Adrenal gland (tissue), 5 donors: ENCODE measurements around the gene TTLL11.

Experiments used
- CTCF ChIP-seq, 6 experiments: fragments of 450-650 bp in 4 of 6; fragments of 200-600 bp in 2 of 6; sonication (generic) in 1 of 6; IDR thresholded peaks; 1 replicate in 5 of 6; 2 replicates in 1 of 6; pipeline versions ENCODE4 v1.5.1 to v1.8.0; 2016 to 2021; ENCODE audit warnings: antibody characterized with exemption in 6 of 6, mild to moderate bottlenecking in 2 of 6, moderate library complexity in 1 of 6
- POLR2A ChIP-seq, 2 donors: fragments of 450-650 bp; IDR thresholded peaks; one replicate each; pipeline ENCODE4 v1.6.1; 2017; ENCODE audit warnings: antibody characterized with exemption in 2 of 2, mild to moderate bottlenecking in 2 of 2, moderate library complexity in 1 of 2
- donor health status: DM: no; HTN: no; CAD: no.

DNA sequence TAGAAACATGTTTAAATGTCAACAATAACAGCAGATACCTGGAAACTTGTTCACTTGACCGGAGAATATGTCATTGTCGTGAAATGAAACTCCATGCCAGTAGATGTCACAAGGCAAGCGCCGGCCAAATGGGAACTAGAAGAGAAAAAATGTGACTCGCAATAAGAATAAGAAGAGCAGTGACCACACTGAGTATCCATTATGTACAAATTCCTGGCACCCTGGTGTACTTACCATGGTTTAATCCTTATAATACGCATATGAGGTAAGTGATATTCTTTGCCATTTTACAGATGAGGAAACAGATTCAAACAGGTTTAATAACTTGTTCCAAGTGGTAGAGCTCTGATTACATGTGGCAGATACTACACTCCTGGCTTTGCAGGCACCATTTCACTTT lies 53.9 kb downstream of the TTLL11 start:
- TF ChIP-seq POLR2A (IDR thresholded peaks at IDR 0.05) (no peak), CTCF (IDR thresholded peaks at IDR 0.05) (no peak)
